ENCODE measurements around the gene LPCAT1. TPM values are rescaled to one million over a fixed set of nuclear protein-coding genes. Genes with fewer than 3 reads are reported as not detected.

LPCAT1 gene
- total and polyA plus RNA-seq, 10 of the 15 experiments (the other 5 are each of a cell fraction or from before 2014, with no cell fraction given), result 2.3 to 109 (median 72.7) TPM

DNA sequence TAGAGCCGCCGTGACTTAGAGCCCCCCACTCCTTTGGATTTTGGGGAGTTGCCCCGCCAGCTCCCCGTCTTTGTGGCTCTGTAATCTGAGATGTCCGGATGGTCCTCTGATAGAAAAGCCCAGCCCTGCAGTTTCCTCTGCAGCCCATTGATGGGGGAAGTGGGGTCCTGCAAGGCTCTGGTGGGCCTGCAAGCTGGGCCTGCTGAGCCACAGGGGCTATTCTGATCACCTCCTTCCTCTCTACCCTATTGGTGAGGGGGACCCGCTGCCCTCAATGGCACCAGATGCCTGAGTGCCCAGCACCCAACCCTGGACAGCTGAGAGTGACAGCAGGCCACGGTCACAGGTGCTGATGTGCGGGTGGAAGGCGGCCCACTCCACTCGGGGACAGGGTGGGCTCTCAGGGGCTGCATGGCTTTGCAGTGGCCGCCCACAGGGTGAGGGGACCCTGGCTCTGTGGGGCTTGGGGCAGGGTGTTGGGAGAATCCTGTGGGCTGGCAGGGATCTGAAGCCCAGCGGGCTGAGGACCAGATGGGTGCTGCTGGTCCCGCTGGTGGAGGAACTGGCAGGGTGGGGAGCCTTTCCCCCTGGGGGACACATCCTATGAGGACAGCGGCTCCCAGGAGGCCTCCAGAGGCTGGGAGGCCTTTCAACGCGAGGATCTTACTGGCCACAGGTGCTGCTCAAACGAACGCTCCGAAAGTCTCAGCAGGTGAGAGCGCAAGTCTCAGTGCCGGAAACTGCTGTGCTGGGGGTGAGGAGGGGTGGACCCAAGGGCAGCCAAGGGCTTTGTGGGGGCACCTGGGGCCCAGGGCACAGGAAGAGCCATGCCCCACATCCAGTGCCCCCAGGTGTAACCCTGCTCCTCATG, 30.0 kb upstream of the LPCAT1 start (continued):
- TF ChIP-seq, protein P1, sequence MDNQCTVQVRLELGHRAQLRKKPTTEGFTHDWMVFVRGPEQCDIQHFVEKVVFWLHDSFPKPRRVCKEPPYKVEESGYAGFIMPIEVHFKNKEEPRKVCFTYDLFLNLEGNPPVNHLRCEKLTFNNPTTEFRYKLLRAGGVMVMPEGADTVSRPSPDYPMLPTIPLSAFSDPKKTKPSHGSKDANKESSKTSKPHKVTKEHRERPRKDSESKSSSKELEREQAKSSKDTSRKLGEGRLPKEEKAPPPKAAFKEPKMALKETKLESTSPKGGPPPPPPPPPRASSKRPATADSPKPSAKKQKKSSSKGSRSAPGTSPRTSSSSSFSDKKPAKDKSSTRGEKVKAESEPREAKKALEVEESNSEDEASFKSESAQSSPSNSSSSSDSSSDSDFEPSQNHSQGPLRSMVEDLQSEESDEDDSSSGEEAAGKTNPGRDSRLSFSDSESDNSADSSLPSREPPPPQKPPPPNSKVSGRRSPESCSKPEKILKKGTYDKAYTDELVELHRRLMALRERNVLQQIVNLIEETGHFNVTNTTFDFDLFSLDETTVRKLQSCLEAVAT (IDR thresholded peaks at IDR 0.05), result no peak
- no peak for TF ChIP-seq PAX5 (IDR thresholded peaks at IDR 0.05; ENCODE audit: borderline replicate concordance, low read depth, low read length)

DNA sequence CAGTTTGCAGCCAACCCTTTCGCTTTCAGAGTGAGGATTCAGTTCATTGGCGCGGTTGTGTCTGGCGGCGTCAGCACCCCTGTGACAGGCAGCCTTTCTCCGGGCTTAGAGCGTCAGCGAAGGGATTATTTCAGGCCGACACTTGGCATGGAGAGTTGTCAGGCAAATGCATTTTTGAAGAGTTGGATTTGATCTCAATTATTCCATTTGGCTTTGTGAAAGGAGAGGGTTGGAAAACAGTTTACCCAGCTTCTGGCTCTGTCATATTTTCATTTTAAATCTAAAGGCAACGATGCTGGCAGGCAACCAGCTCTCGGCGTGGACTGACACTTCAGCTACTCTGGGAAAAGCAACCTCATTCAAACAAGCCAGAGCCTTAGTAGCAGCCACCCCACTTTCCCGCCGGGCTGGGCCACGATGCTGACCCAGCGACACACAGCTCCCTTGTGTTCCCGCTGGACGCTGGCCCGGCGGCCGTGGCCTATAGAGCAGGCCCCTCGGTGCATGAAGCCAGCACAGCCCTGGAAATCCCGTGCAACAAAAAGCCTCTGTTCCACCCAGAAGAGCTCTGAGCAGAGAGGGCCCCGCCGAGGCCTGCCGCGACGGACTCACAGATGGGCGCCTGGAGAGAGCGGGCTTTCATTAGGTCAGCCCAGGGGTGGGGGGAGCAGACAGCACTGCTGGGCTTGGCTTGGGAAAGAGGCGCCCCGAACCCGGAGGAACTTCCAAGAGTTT, 28.9 kb upstream of the LPCAT1 start:
- no peak for TF ChIP-seq ESRRA (IDR thresholded peaks at IDR 0.05; ENCODE audit: low read length)
- TF ChIP-seq, protein P2, sequence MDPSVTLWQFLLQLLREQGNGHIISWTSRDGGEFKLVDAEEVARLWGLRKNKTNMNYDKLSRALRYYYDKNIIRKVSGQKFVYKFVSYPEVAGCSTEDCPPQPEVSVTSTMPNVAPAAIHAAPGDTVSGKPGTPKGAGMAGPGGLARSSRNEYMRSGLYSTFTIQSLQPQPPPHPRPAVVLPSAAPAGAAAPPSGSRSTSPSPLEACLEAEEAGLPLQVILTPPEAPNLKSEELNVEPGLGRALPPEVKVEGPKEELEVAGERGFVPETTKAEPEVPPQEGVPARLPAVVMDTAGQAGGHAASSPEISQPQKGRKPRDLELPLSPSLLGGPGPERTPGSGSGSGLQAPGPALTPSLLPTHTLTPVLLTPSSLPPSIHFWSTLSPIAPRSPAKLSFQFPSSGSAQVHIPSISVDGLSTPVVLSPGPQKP (IDR thresholded peaks at IDR 0.05; ENCODE audit: low read depth, low read length), result no peak
- TF ChIP-seq, protein P3, sequence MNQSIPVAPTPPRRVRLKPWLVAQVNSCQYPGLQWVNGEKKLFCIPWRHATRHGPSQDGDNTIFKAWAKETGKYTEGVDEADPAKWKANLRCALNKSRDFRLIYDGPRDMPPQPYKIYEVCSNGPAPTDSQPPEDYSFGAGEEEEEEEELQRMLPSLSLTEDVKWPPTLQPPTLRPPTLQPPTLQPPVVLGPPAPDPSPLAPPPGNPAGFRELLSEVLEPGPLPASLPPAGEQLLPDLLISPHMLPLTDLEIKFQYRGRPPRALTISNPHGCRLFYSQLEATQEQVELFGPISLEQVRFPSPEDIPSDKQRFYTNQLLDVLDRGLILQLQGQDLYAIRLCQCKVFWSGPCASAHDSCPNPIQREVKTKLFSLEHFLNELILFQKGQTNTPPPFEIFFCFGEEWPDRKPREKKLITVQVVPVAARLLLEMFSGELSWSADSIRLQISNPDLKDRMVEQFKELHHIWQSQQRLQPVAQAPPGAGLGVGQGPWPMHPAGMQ (IDR thresholded peaks at IDR 0.05; ENCODE audit: borderline replicate concordance), result no peak
- no peak for TF ChIP-seq HCFC1 (IDR thresholded peaks at IDR 0.05; ENCODE audit: low read length)
- TF ChIP-seq, protein P4, sequence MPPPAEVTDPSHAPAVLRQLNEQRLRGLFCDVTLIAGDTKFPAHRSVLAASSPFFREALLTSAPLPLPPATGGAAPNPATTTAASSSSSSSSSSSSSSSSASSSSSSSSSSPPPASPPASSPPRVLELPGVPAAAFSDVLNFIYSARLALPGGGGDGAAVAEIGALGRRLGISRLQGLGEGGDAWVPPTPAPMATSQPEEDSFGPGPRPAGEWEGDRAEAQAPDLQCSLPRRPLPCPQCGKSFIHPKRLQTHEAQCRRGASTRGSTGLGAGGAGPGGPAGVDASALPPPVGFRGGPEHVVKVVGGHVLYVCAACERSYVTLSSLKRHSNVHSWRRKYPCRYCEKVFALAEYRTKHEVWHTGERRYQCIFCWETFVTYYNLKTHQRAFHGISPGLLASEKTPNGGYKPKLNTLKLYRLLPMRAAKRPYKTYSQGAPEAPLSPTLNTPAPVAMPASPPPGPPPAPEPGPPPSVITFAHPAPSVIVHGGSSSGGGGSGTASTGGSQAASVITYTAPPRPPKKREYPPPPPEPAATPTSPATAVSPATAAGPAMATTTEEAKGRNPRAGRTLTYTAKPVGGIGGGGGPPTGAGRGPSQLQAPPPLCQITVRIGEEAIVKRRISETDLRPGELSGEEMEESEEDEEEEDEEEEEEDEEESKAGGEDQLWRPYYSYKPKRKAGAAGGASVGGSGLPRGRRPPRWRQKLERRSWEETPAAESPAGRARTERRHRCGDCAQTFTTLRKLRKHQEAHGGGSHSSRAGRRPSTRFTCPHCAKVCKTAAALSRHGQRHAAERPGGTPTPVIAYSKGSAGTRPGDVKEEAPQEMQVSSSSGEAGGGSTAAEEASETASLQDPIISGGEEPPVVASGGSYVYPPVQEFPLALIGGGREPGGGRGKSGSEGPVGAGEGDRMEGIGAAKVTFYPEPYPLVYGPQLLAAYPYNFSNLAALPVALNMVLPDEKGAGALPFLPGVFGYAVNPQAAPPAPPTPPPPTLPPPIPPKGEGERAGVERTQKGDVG (CRISPR knock-in tag; IDR thresholded peaks at IDR 0.05), result no peak
- no peak for TF ChIP-seq BRCA1 (IDR thresholded peaks at IDR 0.05; ENCODE audit: low read depth, low read length)
- TF ChIP-seq NFYB (IDR thresholded peaks at IDR 0.05; ENCODE audit: insufficient read depth, low read depth, low read length), result no peak
- TF ChIP-seq CHD1 (IDR thresholded peaks at IDR 0.05; ENCODE audit: low read depth, low read length), result no peak
- TF ChIP-seq SUPT20H (IDR thresholded peaks at IDR 0.05; ENCODE audit: borderline replicate concordance, control insufficient read depth, low read depth, low read length), result no peak
- TF ChIP-seq RFX5 (IDR thresholded peaks at IDR 0.05; ENCODE audit: low read depth, low read length), result no peak
- in situ Hi-C loops (cut with MboI), result no loop called here
- intact Hi-C loops (cut with micrococcal nuclease; ENCODE audit: unreplicated experiment), result no loop called here
- Histone ChIP-seq H2AFZ (ENCODE audit: control insufficient read depth, low read depth, low read length) (no peak overlapping the region), H3K4me3 (no peak overlapping the region), H3K79me2 (ENCODE audit: control insufficient read depth, insufficient read depth, low read length) (no peaks in the 10 kb centered on the region), H3K4me2 (ENCODE audit: control insufficient read depth, insufficient read depth) (no peak overlapping the region), H3K27ac (ENCODE audit: control insufficient read depth, insufficient read depth) (no peak overlapping the region), H3K9ac (ENCODE audit: control insufficient read depth, insufficient read depth, low read length) (no peak overlapping the region), H3K4me1 (ENCODE audit: control insufficient read depth, insufficient read depth, low read length) (no peaks in the 10 kb centered on the region), H3K36me3 (ENCODE audit: control insufficient read depth in 2 of 2, insufficient read depth in 2 of 2, low read length in 1 of 2) (no peaks in the 10 kb centered on the region), H4K20me1 (ENCODE audit: control insufficient read depth, insufficient read depth) (no peaks in the 10 kb centered on the region), H3K27me3 (replicated peaks in 1 of 2; ENCODE audit: control insufficient read depth in 2 of 2, insufficient read depth in 2 of 2, low read length in 1 of 2) (no peaks in the 10 kb centered on the region; a peak in 1 of 4 replicates), H3K9me3 (replicated peaks; ENCODE audit: control insufficient read depth, insufficient read depth, low read length) (no peaks in the 10 kb centered on the region)
- WGBS (ENCODE audit: insufficient coverage, insufficient replicate concordance, low lambda C conversion rate, missing lambda C conversion rate), result 68% methylated on average over 33 of the region's 33 CpGs
- SMC1A ChIA-PET (ENCODE audit: uncharacterized antibody, unreplicated experiment), result no interaction called here
- DNase-seq (ENCODE audit: low read depth, low spot score) (no peak), FAIRE-seq (no peak), ATAC-seq (no peak)
- RAD21 ChIA-PET (ENCODE audit: unreplicated experiment), result no interaction called here
- CTCF ChIA-PET, result no interaction called here
- BruUV-seq (replicated peaks), result no TSS peak
- POLR2A ChIA-PET, result no interaction called here
